ENCODE measurements around the gene CD302. TPM values are rescaled to one million over a fixed set of nuclear protein-coding genes. Genes with fewer than 3 reads are reported as not detected.

The CD302 gene, protein sequence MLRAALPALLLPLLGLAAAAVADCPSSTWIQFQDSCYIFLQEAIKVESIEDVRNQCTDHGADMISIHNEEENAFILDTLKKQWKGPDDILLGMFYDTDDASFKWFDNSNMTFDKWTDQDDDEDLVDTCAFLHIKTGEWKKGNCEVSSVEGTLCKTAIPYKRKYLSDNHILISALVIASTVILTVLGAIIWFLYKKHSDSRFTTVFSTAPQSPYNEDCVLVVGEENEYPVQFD
- total RNA-seq: 3.3 and 6.2 TPM in 2 replicates

GRCh38 chr2:159797543-159798375, at the start of gene CD302:
Gene CD302, minus strand, starts transcription at chr2:159798208. Its CDS starts 10 bp downstream, at chr2:159798198.

Other genes starting within 250 kb of the CD302 start
- 76.7 and 82.1 TPM in 2 replicates for gene BAZ2B, start 181.7 kb downstream of the CD302 start, total RNA-seq
- 71.7 and 80.9 TPM in 2 replicates for gene MARCHF7, start 85.7 kb downstream of the CD302 start, total RNA-seq
- 25.7 and 26.3 TPM in 2 replicates for gene LY75, start 106.5 kb upstream of the CD302 start, total RNA-seq